ENCODE results near the gene SNCB. TPM values are rescaled to one million over a fixed set of nuclear protein-coding genes. Genes with fewer than 3 reads are reported as not detected.

SNCB gene
- total and polyA plus RNA-seq, 4 donors: 0.02 TPM; not detected in 3

DNA sequence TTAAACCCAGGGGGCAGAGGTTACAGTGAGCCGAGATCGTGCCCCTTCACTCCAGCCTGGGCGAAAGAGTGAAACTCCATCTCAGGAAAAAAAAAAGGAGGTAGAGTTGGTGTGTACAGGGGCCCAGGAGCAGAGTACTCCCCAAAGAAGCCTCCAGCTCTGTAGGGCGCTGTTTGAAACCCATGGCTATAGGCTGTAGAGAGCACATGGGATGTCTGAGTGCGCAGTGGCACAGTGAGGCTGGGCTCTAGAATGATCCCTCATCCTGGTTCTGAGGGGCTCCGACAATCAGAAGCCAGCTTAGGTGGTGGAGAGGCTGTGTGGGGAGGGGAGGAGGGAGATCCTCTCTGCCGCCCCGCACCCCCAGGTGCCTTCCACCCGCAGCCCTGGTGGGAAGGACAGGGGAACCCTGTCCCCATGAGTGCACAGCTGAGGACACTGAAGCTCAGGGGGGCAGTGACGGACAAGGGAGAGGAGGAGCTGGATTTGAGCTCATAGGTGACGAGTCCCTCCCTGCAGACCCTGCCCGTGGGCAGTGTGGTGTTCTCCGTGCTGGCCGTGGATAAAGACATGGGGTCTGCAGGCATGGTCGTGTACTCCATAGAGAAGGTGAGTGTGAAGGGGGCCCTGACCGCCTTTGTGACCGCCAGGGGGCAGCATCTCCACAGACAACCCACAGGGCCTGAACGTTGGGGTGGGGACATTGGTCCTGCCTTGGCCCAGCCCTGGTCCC, 56.6 kb downstream of the SNCB start:
- TF ChIP-seq, protein P1, sequence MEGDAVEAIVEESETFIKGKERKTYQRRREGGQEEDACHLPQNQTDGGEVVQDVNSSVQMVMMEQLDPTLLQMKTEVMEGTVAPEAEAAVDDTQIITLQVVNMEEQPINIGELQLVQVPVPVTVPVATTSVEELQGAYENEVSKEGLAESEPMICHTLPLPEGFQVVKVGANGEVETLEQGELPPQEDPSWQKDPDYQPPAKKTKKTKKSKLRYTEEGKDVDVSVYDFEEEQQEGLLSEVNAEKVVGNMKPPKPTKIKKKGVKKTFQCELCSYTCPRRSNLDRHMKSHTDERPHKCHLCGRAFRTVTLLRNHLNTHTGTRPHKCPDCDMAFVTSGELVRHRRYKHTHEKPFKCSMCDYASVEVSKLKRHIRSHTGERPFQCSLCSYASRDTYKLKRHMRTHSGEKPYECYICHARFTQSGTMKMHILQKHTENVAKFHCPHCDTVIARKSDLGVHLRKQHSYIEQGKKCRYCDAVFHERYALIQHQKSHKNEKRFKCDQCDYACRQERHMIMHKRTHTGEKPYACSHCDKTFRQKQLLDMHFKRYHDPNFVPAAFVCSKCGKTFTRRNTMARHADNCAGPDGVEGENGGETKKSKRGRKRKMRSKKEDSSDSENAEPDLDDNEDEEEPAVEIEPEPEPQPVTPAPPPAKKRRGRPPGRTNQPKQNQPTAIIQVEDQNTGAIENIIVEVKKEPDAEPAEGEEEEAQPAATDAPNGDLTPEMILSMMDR (IDR thresholded peaks at IDR 0.05; ENCODE audit: control extremely low read depth, extremely low read depth): peak; percentile 63
- Histone ChIP-seq H3K36me3 (ENCODE audit: control insufficient read depth in 4 of 4, insufficient read depth in 4 of 4, low read length in 4 of 4) (no peaks in the 10 kb centered on the region), H3K27ac (ENCODE audit: low read depth in 1 of 2, low read length in 1 of 2) (no peak overlapping the region), H3K9me3 (ENCODE audit: control insufficient read depth in 4 of 4, insufficient read depth in 3 of 4, low read length in 3 of 4) (no peaks in the 10 kb centered on the region), H3K9ac (ENCODE audit: insufficient read depth in 1 of 2, low read length in 2 of 2) (no peak overlapping the region), H3K4me1 (ENCODE audit: control insufficient read depth in 5 of 5, insufficient read depth in 5 of 5, low read length in 5 of 5) (no peaks in the 10 kb centered on the region), H3K27me3 (ENCODE audit: control insufficient read depth in 3 of 3, insufficient read depth in 3 of 3, low read length in 2 of 3) (no peaks in the 10 kb centered on the region), H3K4me3 (no peak overlapping the region)
- 38 to 45% methylated on average over 18 of the region's 18 CpGs for WGBS, 2 donors
- ATAC-seq (ENCODE audit: insufficient read depth, low FRiP score) (no peak), DNase-seq (peak; percentile 43 to 56 (median 50))

Small RNA genes within 50 kb of the gene (small RNA-seq; reads per million reads assigned to genes)
- gene MIR4281 (ENCODE audit: low replicate concordance): not detected

Other genes starting within 250 kb of the SNCB start
- 10 to 100 TPM in 1 of 2 donors, 1 to 10 TPM in 1; 5.0 to 28.5 TPM for gene NOP16, start 241.9 kb downstream of the SNCB start, total RNA-seq
- gene NOP16, start 241.9 kb downstream of the SNCB start, polyA plus RNA-seq: 10 to 100 TPM; 44.4 to 52.1 TPM
- 100 to 1,000 TPM in 1 of 2 donors, 10 to 100 TPM in 1; 71.2 to 101 TPM for gene HIGD2A, start 241.8 kb downstream of the SNCB start, total RNA-seq
- gene HIGD2A, start 241.8 kb downstream of the SNCB start, polyA plus RNA-seq: 100 to 1,000 TPM; 115 to 190 TPM
- gene CLTB, start 214.0 kb downstream of the SNCB start, total RNA-seq: 100 to 1,000 TPM in 1 of 2 donors, 10 to 100 TPM in 1; 33.2 to 123 TPM
- 100 to 1,000 TPM; 101 to 193 TPM for gene CLTB, start 214.0 kb downstream of the SNCB start, polyA plus RNA-seq
- 10 to 100 TPM; 33.4 to 40.1 TPM for gene FAF2, start 182.1 kb downstream of the SNCB start, total RNA-seq
- gene FAF2, start 182.1 kb downstream of the SNCB start, polyA plus RNA-seq: 10 to 100 TPM; 12.5 to 19.8 TPM
- gene RNF44, start 93.1 kb downstream of the SNCB start, total RNA-seq: 10 to 100 TPM; 23.4 to 40.5 TPM
- 10 to 100 TPM; 15.3 to 27.7 TPM for gene RNF44, start 93.1 kb downstream of the SNCB start, polyA plus RNA-seq
- 1 to 10 TPM in 1 of 2 donors, under 1 TPM in 1; 0.74 to 1.5 TPM for gene CDHR2, start 81.2 kb downstream of the SNCB start, total RNA-seq
- under 1 TPM; 0.02 to 0.10 TPM for gene CDHR2, start 81.2 kb downstream of the SNCB start, polyA plus RNA-seq
- gene GPRIN1, start 20.4 kb downstream of the SNCB start, total RNA-seq: 1 to 10 TPM in 1 of 2 donors, under 1 TPM in 1; 0.97 to 1.1 TPM
- gene GPRIN1, start 20.4 kb downstream of the SNCB start, polyA plus RNA-seq: under 1 TPM; 0.39 to 0.68 TPM
- gene EIF4E1B, start 141 bp upstream of the SNCB start, total RNA-seq: not detected
- gene EIF4E1B, start 141 bp upstream of the SNCB start, polyA plus RNA-seq: not detected
- gene TSPAN17, start 16.9 kb upstream of the SNCB start, total RNA-seq: 10 to 100 TPM; 14.8 to 37.4 TPM
- gene TSPAN17, start 16.9 kb upstream of the SNCB start, polyA plus RNA-seq: 10 to 100 TPM; 20.1 to 35.6 TPM
- under 1 TPM; 0.14 to 0.40 TPM for gene UNC5A, start 180.0 kb upstream of the SNCB start, total RNA-seq
- gene UNC5A, start 180.0 kb upstream of the SNCB start, polyA plus RNA-seq: under 1 TPM; 0.08 to 0.11 TPM